Cardiac muscle cell (in vitro differentiated cells and primary cell): Measurements from ENCODE around the gene GALK1. TPM values are rescaled to one million over a fixed set of nuclear protein-coding genes. Genes with fewer than 3 reads are reported as not detected.

Experiments
- DNase-seq, 2 donors: peaks; one replicate each; pipeline versions ENCODE4 v3.0.0 to v3.0.0-alpha.2; 2010 to 2017; ENCODE audit warnings: low read depth in 1 of 2, low spot score in 1 of 2
- H3K27ac ChIP-seq: fragments of 200-600 bp; sonication (generic); 2 replicates; pipeline ENCODE4 v1.5.1; 2016
- H3K27me3 ChIP-seq: fragments of 200-600 bp; sonication (generic); 2 replicates; pipeline ENCODE4 v1.6.0; 2016; ENCODE audit warnings: control low read depth
- H3K36me3 ChIP-seq: fragments of 200-600 bp; sonication (generic); 2 replicates; pipeline ENCODE4 v1.5.1; 2016; ENCODE audit warnings: control low read depth
- H3K4me1 ChIP-seq: fragments of 200-600 bp; sonication (generic); 2 replicates; pipeline ENCODE4 v1.8.1; 2017; ENCODE audit warnings: low read depth, mild to moderate bottlenecking, mixed run types
- H3K4me3 ChIP-seq: fragments of 200-600 bp; sonication (generic); 2 replicates; pipeline ENCODE4 v1.5.1; 2016; ENCODE audit warnings: mild to moderate bottlenecking
- H3K9me3 ChIP-seq: fragments of 200-600 bp; sonication (generic); 2 replicates; pipeline ENCODE4 v1.5.1; 2017; ENCODE audit warnings: low read depth, mild to moderate bottlenecking, control low read depth
- CTCF ChIP-seq: IDR thresholded peaks from 2 replicates; pipeline ENCODE4 v1.5.1; 2012; ENCODE audit warnings: low read depth, mild to moderate bottlenecking, low read length
- polyA plus RNA-seq: library from polyadenylated mRNA; unstranded; fragments of >200 nt; fragmentation: Nextera tagmentation; extraction: Ambion mirVana; gene quantifications from 2 replicates; pipeline ENCODE4 v1.2.1, GENCODE V29; 2016
- total RNA-seq: library from RNA; depleted of rRNA; stranded (reverse); fragments of >200 nt; gene quantifications from 2 replicates; pipeline ENCODE4 v1.2.3, GENCODE V29; 2016

The GALK1 gene
- total and polyA plus RNA-seq, 2 experiments from 2014 or later, result 42.4 to 54.0 TPM

- H3K27me3 ChIP-seq, result no peaks in the 10 kb centered on the region
- no peaks in the 10 kb centered on the region for H3K9me3 ChIP-seq
- H3K4me1 ChIP-seq, result peaks cover 14% of the 10 kb centered on the region
- no peak for TF ChIP-seq CTCF
- peaks cover 13% of the 10 kb centered on the region for H3K36me3 ChIP-seq
- no peak overlapping the region for H3K4me3 ChIP-seq
- no peak for DNase-seq
- peak overlapping the region; percentile 57 for H3K27ac ChIP-seq
Measured at GRCh38 chr17:75806822-75807500, 42.0 kb upstream of the GALK1 start.

GRCh38 chr17:75803883-75804282 lies 38.9 kb upstream of the GALK1 start:
- DNase-seq, result no peak
- H3K4me1 ChIP-seq, result peaks cover 9% of the 10 kb centered on the region
- no peak overlapping the region for H3K4me3 ChIP-seq
- H3K27ac ChIP-seq, result no peak overlapping the region
- TF ChIP-seq CTCF, result no peak
- H3K9me3 ChIP-seq, result no peaks in the 10 kb centered on the region
- H3K36me3 ChIP-seq, result peaks cover 3% of the 10 kb centered on the region
- H3K27me3 ChIP-seq, result no peaks in the 10 kb centered on the region

DNA sequence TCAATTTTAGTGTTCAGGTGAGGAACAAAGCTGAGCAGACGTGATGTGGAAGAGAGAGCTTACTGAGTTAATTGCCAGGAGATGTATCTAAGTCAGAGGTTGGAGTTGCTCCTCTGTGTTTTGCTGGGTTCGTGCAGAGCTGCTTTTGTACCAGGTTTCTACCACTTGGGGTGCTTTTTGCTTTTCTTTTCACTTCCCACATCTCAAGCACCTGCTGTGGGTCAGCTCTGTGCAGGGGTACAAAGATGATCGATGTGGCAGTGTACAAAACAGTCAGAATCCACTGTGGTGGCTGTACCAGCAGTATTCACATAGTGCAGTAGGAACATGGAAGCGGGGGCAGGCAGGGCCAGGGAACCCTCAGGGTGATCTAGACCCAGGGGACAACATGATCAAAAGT lies 34.4 kb upstream of the GALK1 start:
- Histone ChIP-seq H3K36me3 (peaks cover 6% of the 10 kb centered on the region), H3K4me1 (no peaks in the 10 kb centered on the region), H3K4me3 (no peak overlapping the region), H3K27me3 (no peaks in the 10 kb centered on the region), H3K27ac (no peak overlapping the region), H3K9me3 (no peaks in the 10 kb centered on the region)
- no peak for DNase-seq
- TF ChIP-seq CTCF, result no peak

GRCh38 chr17:75795820-75796607 lies 31.0 kb upstream of the GALK1 start:
- peaks cover 6% of the 10 kb centered on the region for H3K36me3 ChIP-seq

DNA sequence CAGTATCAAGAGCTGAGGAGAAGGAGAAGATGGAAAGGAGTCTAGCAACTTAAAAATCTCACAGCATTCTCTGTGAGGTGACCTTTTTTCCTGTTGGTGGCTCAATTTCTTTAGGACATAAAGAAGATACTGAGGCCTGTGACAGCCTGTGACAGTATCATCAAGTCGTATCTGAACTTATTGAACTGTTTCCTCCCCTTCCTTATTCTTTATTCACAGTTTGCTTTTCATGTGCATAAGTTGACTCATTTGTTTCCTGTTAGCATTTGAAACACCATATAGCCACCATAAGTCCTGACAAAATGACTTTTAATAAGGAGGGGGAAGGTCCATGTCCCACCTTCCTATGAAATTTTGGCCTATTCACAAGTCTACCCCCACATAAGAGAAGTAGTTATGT lies 28.5 kb upstream of the GALK1 start:
- no peak for DNase-seq
- Histone ChIP-seq H3K4me3 (no peak overlapping the region), H3K4me1 (peaks cover 11% of the 10 kb centered on the region), H3K9me3 (no peaks in the 10 kb centered on the region), H3K36me3 (peaks cover 5% of the 10 kb centered on the region), H3K27ac (no peak overlapping the region), H3K27me3 (no peaks in the 10 kb centered on the region)
- TF ChIP-seq CTCF, result no peak

More at GRCh38 chr17:75795820-75796607, 31.0 kb upstream of the GALK1 start:
- Histone ChIP-seq H3K27ac (peak overlapping the region; percentile 23), H3K4me3 (no peak overlapping the region), H3K27me3 (no peaks in the 10 kb centered on the region), H3K9me3 (no peaks in the 10 kb centered on the region), H3K4me1 (peaks cover 11% of the 10 kb centered on the region)
- TF ChIP-seq CTCF, result no peak
- DNase-seq, result no peak
